Activated naive CD4-positive, alpha-beta T cell treated with anti-CD3 and anti-CD28 coated beads, Interleukin-2, amount 10 ng/mL, durations not matched to agents 5 hours and 36 hours (primary cell): ENCODE data around the gene ZSCAN9. TPM values are rescaled to one million over a fixed set of nuclear protein-coding genes. Genes with fewer than 3 reads are reported as not detected.

Experiments used
- total RNA-seq, 2 experiments: library from RNA; stranded (reverse); gene quantifications; one replicate each; pipeline ENCODE4 v1.2.3, GENCODE V29; 2021

Gene ZSCAN9
- 1 to 10 TPM; 2.4 to 3.6 TPM for total RNA-seq

DNA sequence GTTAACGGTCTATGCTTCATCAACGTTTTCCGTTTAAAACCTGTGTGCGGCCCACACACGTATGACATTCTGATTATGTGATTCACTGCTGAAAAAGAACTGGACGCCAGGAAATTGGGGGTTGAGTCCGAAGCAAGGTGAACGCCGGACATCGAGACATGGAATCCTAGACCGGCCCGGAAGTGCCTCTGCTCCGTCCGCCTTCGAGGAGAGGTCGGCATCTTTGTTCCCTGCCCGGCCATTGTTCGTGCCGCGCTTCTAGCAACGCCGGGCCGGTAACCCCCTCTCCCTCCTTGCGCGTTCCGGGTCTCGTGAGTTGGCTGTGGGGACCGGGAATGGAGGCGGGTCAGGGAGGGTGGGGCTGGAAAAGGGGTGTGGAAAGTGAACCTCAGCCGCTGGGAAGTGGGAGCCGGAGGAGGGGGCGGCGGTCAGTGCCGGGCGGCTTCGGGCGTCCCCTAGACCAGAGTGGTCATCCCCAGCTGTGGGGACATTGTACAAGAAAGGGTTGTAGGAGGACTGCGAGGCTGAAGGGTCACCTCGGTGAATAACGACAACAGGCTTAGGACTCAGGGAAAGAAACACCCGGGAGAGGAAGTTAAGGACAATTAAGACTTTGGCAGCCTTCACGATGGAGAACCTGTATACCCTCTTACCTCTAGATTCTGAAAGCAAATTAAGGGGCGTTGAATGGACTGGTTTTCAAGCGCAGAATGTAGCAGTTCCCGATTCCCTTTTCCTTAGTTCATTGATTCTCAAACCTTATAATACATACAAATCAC is at the start of gene ZSCAN9:
Gene ZSCAN9 (plus strand): TSS at position 220 of the 779 bp plus-strand sequence. CDS start 1,810 bp downstream, outside the sequence.

DNA sequence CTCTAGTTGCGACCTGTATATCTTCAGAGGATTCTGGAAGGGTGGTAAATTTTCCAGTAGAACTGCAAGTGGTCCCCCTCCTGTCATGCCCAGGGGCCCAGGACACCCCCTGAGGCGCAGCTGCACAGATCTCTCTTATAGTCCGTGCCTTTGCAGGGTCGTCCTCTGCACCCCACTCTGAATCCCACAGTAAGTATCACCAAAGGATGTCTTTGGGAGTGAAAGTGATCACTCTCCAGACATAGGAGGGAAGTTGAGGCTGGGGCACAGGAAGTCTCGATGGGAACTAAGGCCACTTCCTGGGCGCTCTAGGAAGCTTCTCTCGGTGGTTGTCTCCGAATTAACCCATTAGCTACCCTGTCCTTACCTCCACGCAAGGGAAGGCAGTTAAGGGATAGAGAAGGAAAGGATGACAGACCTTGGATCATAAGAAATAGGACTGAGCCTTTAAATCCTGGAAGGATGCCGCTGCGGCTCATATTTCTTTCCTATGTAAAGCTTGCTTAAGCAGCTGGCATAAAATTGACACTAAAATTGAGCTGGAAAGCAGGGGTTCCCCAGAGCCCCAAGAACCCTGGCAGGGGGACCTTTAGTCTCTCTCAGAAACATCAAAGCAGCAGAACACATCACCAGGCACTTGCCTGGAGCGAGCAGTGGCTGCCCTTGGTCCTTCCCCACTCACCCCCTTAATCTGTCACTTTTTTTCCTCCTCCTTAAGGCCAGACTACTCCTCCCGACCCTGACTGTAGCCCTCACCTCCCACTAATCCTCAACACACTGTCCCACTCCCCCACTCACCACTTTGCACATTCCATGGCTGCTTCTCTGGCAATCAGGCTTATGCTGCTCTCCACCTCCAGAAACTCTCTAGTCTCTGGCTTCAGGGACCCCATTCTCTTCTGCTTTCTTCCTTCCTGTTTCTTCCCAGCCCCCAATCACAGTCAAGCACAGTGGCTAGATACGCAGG is 27.2 kb downstream of the ZSCAN9 start, which contains the start of gene ZKSCAN4:
Gene ZKSCAN4 (minus strand): TSS at position 261 of the 967 bp plus-strand sequence. CDS start 289 bp downstream, outside the sequence.

DNA sequence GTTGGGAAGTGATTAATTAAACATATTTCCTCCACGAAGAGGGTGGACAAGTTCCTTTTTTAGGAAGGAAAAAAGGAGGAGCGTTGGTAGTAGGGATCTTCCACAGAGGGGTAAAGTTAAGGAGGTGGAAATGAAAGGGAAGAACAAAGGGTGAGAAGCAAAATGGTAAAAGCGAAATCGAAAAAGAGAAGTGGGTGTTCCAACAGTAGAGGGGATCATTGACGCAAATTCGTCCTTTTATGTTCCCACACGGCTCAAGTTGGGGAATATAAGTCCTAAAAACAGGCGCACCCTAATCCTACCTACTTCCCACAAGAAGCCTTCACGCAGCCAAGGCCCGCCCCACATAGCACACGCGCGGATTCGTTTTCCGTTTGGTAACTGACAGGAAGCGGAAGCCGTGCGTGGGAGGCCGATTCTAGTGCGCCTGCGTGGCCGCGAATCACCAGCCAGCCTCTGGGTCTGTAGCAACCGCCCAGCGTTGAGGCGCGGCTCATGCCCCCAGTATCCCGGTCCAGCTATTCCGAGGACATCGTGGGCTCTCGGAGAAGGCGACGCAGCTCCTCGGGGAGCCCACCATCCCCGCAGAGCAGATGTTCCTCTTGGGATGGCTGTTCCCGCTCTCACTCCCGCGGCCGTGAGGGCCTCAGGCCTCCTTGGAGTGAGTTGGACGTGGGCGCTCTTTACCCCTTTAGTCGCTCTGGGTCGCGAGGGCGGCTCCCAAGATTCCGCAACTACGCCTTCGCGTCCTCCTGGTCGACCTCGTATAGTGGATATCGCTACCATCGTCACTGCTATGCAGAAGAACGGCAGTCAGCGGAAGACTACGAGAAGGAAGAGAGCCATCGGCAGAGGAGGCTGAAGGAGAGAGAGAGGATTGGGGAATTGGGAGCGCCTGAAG is 34.1 kb downstream of the ZSCAN9 start, which contains the start of gene NKAPL:
Gene NKAPL (plus strand): TSS at position 421 of the 901 bp plus-strand sequence. CDS start 75 bp downstream, at position 496.

DNA sequence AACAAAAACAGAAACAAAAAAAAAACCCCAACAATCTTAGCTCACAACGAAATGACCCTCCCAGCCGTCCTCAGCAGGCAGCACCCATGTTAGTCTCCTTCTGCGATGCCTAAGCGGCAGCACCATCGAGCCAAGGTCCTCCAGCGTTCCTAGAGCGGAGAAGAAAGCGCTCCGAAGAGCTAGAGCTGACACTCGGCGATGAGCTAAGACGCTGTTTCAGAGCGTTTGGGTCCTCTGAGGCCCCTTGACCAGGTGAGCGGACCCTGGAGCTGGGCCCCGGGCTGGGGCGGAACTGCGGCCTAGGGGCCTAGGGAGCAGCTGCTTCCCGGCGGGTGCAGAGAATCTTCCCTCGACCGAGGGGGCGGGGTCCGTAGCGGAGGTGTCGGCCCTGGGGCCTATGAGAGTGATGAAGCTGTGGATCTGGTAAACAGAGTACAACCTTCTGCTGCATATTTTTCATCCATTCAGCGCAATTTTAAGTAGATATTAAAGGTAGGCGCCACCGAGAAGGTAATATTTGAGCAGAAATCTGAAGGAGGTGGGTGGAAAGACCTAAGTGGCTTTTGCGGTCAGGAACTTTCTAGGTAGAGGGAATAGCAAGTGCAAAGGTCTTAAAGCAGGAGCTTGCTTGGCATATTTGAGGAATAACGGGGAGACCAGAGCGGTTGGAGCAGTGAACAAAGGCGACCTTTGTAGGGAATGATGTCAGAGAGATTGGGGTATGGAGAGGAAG is 42.1 kb downstream of the ZSCAN9 start, which contains the start of gene ZSCAN26:
Gene ZSCAN26 (plus strand): TSS at position 182 of the 733 bp plus-strand sequence. CDS start 4,777 bp downstream, outside the sequence.

DNA sequence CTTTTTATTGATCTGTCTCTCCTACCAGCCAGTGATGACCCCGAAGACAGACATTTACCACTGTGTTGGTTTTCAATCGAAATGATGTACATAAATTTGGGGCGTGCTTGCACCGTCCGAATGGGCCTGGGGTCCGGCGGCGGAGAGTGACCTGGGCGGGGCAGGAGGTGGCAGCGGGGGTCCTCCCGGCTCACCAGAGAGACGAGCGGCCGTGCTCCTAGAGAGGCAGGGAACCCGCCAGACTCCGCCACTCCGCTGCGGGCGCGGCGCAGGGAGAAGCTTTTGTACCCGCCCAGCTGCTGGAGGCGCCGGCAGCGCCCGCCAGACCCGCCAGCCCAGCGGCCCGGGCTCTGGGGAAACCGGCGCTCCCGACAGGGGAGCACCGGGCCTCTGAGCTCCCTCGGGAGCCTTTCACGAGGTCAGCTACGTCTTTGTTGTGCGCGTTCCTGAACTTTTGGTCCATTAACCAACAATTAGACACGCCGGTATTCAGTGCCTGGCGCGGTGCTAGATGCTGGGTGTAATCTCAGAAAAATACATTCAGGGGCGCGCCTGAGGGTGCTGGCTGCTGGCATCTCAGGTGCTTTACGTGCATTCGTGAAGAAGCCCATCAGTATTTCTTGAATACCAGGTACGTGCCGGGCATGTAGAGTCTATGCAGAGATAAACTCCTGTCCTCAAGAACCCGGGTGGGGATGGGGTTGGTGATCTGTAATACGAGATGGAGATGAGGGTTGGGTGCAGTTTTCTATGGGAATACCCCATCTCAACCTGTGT is 56.4 kb downstream of the ZSCAN9 start, which contains the start of gene PGBD1:
Gene PGBD1 (plus strand): TSS at position 285 of the 777 bp plus-strand sequence. CDS start 2,242 bp downstream, outside the sequence.

Other genes with a start within 250 kb of the ZSCAN9 start
- gene ZNF165, start 144.7 kb upstream of the ZSCAN9 start, total RNA-seq = 1 to 10 TPM in 1 of 2 experiments, under 1 TPM in 1; 0.81 to 1.1 TPM
- 1 to 10 TPM; 5.3 to 7.1 TPM for gene ZSCAN16, start 100.7 kb upstream of the ZSCAN9 start, total RNA-seq
- 10 to 100 TPM; 22.5 to 22.8 TPM for gene ZKSCAN8, start 83.4 kb upstream of the ZSCAN9 start, total RNA-seq
- gene ZKSCAN4, start 27.0 kb downstream of the ZSCAN9 start, total RNA-seq = 1 to 10 TPM; 8.0 to 8.3 TPM
- gene NKAPL, start 34.0 kb downstream of the ZSCAN9 start, total RNA-seq = under 1 TPM in 1 of 2 experiments, not detected in 1; 0.20 TPM
- 10 to 100 TPM; 10.9 to 11.0 TPM for gene ZSCAN26, start 41.9 kb downstream of the ZSCAN9 start, total RNA-seq
- 1 to 10 TPM; 1.1 to 1.2 TPM for gene PGBD1, start 56.3 kb downstream of the ZSCAN9 start, total RNA-seq
- 1 to 10 TPM; 1.0 to 1.2 TPM for gene ZSCAN31, start 110.9 kb downstream of the ZSCAN9 start, total RNA-seq
- gene ZKSCAN3, start 124.7 kb downstream of the ZSCAN9 start, total RNA-seq = 1 to 10 TPM; 6.3 to 6.6 TPM
- 1 to 10 TPM; 7.2 to 7.4 TPM for gene ZSCAN12, start 174.5 kb downstream of the ZSCAN9 start, total RNA-seq
- 1 to 10 TPM; 1.6 to 1.8 TPM for gene ZSCAN23, start 218.2 kb downstream of the ZSCAN9 start, total RNA-seq